Muscle of leg (tissue), 11 donors: Measurements from ENCODE around the gene IL10RB. TPM values are rescaled to one million over a fixed set of nuclear protein-coding genes. Genes with fewer than 3 reads are reported as not detected.

Experiments
- DNase-seq: peaks from one replicate; pipeline ENCODE4 v3.0.0; 2013
- H3K27ac ChIP-seq: one replicate; pipeline ENCODE4 v1.5.1; 2013; ENCODE audit warnings: mild to moderate bottlenecking, low read length, control low read depth
- H3K27me3 ChIP-seq: one replicate; pipeline ENCODE4 v1.6.1; 2013; ENCODE audit warnings: low read length; ENCODE audit not compliant: control insufficient read depth, insufficient read depth
- H3K36me3 ChIP-seq: one replicate; pipeline ENCODE4 v1.6.1; 2013; ENCODE audit warnings: low read length; ENCODE audit not compliant: control insufficient read depth, insufficient read depth
- H3K4me1 ChIP-seq: one replicate; pipeline ENCODE4 v1.6.1; 2013; ENCODE audit warnings: low read length; ENCODE audit not compliant: control insufficient read depth, insufficient read depth
- H3K4me3 ChIP-seq: one replicate; pipeline ENCODE4 v1.5.1; 2013; ENCODE audit warnings: low read length, control low read depth
- H3K9me3 ChIP-seq: replicated peaks from 2 replicates; pipeline ENCODE4 v1.6.1; 2013; ENCODE audit warnings: low read depth, low read length; ENCODE audit not compliant: control insufficient read depth
- WGBS: methylation state at CpG from one replicate; pipeline ENCODE4 v1.1.5; 2013; ENCODE audit warnings: missing lambda C conversion rate; ENCODE audit not compliant: insufficient coverage; 5-methylcytosine and 5-hydroxymethylcytosine counted together
- polyA plus RNA-seq, 8 donors: library from polyadenylated mRNA; unstranded; fragments of 120-200 nt; gene quantifications; one replicate each; pipeline versions ENCODE4 v1.2.1 to v1.2.3, GENCODE V29; 2013; ENCODE audit warnings: inconsistent platforms in 1 of 8, low replicate concordance in 1 of 8; ENCODE audit not compliant: insufficient read length in 8 of 8, insufficient read depth in 1 of 8
- total RNA-seq: library from RNA; stranded (reverse); fragments of 120-200 nt; gene quantifications from one replicate; pipeline ENCODE4 v1.2.4, GENCODE V29; 2013

The IL10RB gene
- total and polyA plus RNA-seq, 9 donors, result 13.8 to 25.9 (median 18.9) TPM

DNA sequence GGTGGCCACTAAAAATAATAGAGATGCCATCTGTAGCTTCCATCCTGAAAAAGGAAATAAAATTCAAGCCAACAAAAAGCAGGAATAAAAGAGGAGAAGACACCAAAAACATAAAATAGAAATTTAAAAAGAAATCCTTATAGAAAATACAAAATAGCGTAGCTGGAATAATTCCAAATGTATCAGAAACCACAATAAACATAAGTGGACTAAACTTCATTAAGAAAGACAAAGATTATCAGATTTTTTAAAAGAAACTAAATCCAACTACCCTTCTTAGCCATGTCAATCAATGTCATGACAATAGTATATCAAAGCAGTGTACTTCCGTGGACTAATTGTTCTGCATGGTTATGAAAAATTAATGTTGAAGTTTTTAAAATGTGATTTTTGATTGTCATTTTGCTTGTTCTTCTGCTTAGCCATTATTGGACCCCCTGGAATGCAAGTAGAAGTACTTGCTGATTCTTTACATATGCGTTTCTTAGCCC is 13.2 kb downstream of the IL10RB start:
- H3K9me3 ChIP-seq, result peaks cover 17% of the 10 kb centered on the region
- no peaks in the 10 kb centered on the region for H3K27me3 ChIP-seq
- H3K36me3 ChIP-seq, result peaks cover 37% of the 10 kb centered on the region
- no peaks in the 10 kb centered on the region for H3K4me1 ChIP-seq
- WGBS, result 100% methylated on average over 2 of the region's 3 CpGs
- no peak overlapping the region for H3K27ac ChIP-seq
- H3K4me3 ChIP-seq, result no peak overlapping the region
- no peak for DNase-seq

DNA sequence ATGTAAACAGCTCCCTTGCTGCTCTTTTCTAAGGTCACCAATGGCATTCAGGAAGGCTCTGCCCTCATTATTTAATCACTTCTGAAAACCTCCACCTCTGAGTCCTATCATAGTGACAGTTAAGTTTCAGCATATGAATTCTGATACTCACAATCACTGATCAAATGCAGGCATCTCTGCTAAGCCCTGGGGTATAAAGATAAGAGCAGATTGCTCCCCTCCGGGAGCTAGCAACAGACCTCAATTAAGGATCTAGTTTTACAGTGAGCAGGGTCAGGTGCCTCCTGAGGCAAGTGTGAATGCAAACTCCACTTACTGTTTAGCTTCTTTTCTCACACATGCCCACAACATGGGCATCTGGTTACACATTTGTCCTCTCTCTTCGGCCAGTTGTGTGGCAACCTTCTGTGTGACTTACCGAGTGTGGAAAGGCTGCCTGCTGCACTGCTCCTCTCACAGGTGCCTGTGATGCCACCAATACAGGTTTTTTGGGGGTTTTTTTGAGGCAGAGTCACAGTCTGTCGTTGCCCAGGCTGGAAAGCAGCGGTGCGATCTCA is 15.0 kb downstream of the IL10RB start:
- DNase-seq, result no peak
- H3K36me3 ChIP-seq, result peaks cover 47% of the 10 kb centered on the region

DNA sequence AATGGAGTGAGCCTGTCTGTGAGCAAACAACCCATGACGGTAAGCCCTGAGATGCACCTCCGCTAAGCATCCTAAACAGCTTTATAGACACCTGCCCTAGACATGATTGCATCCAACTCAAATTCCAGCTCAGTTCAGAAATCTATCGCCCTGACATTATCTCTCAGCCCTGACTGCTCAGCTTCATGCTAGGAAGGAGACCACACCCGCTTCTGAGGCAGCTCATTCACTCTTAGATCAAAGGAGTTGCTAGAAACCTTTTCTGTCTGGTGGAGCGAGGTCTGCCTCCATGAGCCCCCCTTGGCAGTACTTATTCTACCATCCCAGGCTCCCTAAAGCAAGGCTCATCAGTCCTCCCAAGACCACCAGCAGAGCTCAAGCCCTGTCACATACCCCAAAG is 17.0 kb downstream of the IL10RB start:
- peaks cover 52% of the 10 kb centered on the region for H3K36me3 ChIP-seq
- DNase-seq, result no peak

More for the DNA sequence above, 15.0 kb downstream of the IL10RB start:
- no peak overlapping the region for H3K4me3 ChIP-seq
- no peak overlapping the region for H3K27ac ChIP-seq
- peaks cover 6% of the 10 kb centered on the region for H3K4me1 ChIP-seq
- 96% methylated on average over 4 of the region's 6 CpGs for WGBS
- H3K9me3 ChIP-seq, result peaks cover 13% of the 10 kb centered on the region
- H3K27me3 ChIP-seq, result no peaks in the 10 kb centered on the region

DNA sequence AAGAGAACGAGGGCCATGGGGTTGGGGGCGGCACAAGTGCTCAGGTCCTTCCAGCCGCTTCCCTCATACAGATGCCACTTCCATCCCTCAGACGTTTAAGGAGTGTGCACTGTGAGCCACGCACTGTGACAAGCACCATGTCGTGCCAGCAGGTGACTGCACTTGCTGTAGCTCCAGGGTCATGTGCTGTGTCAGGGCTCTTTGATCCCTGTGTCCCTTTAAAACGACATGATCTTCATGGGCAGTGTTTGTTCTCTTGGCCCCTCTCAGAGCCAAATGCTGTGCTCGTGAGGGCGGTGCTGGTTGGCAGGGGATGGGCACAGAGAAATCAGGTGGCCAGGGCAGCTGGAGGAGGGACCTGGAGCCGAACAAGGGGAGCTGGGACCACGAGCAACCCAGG is 19.9 kb downstream of the IL10RB start:
- 76% methylated on average over 11 of the region's 11 CpGs for WGBS
- H3K27me3 ChIP-seq, result no peaks in the 10 kb centered on the region
- H3K36me3 ChIP-seq, result peaks cover 62% of the 10 kb centered on the region
- peaks cover 22% of the 10 kb centered on the region for H3K4me1 ChIP-seq
- DNase-seq, result no peak
- H3K27ac ChIP-seq, result peak overlapping the region; percentile 51
- no peaks in the 10 kb centered on the region for H3K9me3 ChIP-seq
- H3K4me3 ChIP-seq, result no peak overlapping the region

More for the DNA sequence above, 17.0 kb downstream of the IL10RB start:
- 89% methylated on average over 5 of the region's 5 CpGs for WGBS
- H3K27me3 ChIP-seq, result no peaks in the 10 kb centered on the region
- no peak overlapping the region for H3K4me3 ChIP-seq
- H3K4me1 ChIP-seq, result peaks cover 18% of the 10 kb centered on the region
- no peak overlapping the region for H3K27ac ChIP-seq
- H3K9me3 ChIP-seq, result peaks cover 13% of the 10 kb centered on the region

DNA sequence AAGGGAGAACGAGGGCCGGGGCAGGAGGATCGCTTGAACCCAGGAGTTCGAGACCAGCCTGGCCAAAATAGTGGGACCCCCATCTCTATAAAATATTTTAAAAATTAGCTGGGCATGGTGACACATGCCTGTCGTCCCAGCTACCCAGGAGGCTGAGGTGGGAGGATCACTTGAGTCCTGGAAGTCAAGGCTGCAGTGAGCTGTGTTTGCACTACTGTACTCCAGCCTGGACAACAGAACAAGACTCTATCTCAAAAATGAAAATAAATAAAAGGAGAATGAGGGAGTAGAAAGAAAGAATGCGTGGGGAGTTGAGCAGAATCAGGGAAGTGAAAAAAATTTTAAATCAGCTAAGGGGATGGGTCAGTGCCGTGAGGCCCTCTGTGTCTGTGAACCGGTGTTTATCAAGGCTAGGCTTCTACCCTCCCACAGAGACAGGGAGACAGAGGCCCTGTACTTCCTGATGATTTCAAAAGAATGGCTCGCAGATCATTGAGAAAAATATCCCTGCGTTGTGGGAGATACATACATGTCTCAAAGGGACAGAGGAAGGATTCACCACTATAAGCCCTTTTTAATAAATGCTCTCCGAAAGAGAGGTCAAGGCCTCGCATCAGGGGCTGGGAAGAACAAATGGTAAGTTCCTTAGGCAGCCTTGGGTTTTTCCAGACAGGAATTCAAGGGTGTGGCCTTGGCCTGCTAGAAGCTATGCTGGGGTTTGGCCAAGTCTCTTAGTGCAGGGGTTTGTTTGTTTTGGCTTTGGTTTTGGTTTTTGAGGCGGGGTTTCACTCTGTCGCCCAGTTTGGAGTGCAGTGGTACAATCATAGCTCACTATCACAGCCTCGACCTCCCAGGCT is 20.7 kb downstream of the IL10RB start:
- 27% methylated on average over 3 of the region's 15 CpGs for WGBS

DNA sequence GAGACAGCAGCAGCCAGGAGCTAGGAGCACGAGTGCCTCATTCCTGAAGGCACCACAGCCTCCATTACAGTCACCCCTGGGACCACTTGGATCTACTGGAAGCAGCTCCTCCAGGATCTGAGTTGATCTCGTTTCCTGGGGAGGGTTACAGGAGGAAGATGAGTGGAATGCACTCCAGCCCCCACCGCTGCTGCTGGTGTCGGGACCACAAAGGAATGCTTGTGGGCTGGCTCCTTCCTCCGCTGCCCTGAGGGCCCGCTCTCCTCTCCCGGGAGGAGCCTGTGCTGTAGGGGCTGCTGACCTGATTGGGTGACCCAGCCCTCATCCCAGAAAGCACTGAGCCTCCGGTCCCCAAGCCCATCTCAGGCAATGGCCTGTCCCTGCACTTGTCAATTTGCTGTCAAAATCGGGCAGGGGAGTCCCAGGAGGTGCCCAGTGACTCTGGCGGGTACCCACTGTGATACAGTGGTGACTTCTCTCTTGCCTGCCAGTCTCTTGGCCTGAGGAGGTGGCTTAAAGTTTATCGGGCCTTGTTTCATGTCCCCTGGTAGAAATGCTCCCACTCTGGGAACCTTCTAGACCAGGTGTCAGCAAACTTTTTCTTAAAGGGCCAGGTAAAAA is 23.1 kb downstream of the IL10RB start:
- Histone ChIP-seq H3K36me3 (peaks cover 70% of the 10 kb centered on the region), H3K4me1 (peaks cover 22% of the 10 kb centered on the region)

More for the DNA sequence above, 20.7 kb downstream of the IL10RB start:
- no peak overlapping the region for H3K4me3 ChIP-seq
- peaks cover 22% of the 10 kb centered on the region for H3K4me1 ChIP-seq
- no peaks in the 10 kb centered on the region for H3K9me3 ChIP-seq
- no peaks in the 10 kb centered on the region for H3K27me3 ChIP-seq
- H3K27ac ChIP-seq, result peak overlapping the region; percentile 72
- peaks cover 63% of the 10 kb centered on the region for H3K36me3 ChIP-seq
- DNase-seq, result peak; percentile 69

DNA sequence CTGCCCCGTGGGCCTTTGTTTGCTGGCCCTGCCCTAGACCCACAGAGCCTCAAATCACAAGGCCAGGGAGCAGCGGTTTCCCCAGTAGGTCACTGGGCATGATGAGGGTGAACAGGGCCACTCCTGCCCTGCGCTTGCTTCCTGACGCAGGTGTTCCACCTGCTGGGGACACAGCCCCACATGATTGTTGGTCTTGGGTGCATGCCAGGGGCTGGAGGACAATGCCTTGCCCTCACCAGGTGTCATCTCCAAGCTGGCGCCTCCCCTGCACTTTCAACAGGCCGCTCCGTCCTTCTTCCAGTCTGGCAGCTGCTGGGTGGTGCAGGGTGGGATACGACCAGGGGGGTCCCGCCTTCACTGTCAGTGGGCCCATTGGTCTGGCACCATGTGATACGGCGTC is 24.3 kb downstream of the IL10RB start:
- WGBS, result 97% methylated on average over 10 of the region's 11 CpGs
- Histone ChIP-seq H3K36me3 (peaks cover 63% of the 10 kb centered on the region), H3K4me1 (peaks cover 22% of the 10 kb centered on the region), H3K4me3 (no peak overlapping the region), H3K27me3 (no peaks in the 10 kb centered on the region), H3K27ac (no peak overlapping the region), H3K9me3 (no peaks in the 10 kb centered on the region)
- no peak for DNase-seq

More for the DNA sequence above, 23.1 kb downstream of the IL10RB start:
- DNase-seq, result no peak
- WGBS, result 80% methylated on average over 9 of the region's 11 CpGs
- Histone ChIP-seq H3K27ac (peak overlapping the region; percentile 75), H3K9me3 (no peaks in the 10 kb centered on the region), H3K27me3 (no peaks in the 10 kb centered on the region), H3K4me3 (no peak overlapping the region)

DNA sequence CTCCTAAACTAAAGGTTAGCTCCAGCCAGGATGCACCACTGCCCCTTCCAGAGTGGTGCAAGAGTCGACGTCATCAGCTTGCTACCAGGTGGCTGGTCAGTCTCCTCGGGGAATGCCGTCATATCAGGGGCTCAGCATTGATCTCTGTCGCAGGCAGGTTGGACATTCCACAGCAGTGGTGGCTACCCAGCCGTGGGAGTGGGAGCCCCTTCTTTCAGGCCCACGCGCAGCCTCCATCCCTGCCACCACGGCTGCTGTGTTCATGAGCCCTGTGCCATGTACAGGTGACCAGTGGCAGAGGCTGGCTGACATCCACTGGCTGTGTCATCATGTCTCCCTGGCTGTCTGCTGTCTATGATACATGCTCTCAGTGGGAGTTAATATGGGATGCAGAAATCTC is 25.5 kb downstream of the IL10RB start:
- Histone ChIP-seq H3K27me3 (no peaks in the 10 kb centered on the region), H3K27ac (no peak overlapping the region), H3K4me1 (peaks cover 11% of the 10 kb centered on the region), H3K4me3 (no peak overlapping the region), H3K36me3 (peaks cover 59% of the 10 kb centered on the region), H3K9me3 (no peaks in the 10 kb centered on the region)
- DNase-seq, result no peak
- WGBS, result 92% methylated on average over 8 of the region's 9 CpGs

DNA sequence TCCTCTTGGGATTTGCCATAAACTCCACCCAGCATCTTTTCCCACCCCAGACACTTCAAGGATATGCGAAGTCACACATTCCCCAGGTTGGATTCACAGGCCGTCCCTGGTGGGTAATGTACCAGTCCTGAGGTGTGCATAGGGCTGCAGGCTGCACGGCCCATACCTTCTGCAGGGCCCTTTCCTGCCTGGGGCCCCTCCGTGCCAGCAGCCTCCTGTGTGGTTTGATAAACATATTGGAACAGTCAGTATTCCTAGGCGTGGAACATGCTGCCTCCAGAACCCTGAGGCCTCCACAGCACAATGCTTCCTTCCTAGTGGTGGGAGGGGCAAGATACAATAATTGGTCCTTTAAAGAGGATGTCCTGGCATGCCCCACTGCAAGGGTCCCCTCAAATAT is 26.6 kb downstream of the IL10RB start:
- Histone ChIP-seq H3K27me3 (no peaks in the 10 kb centered on the region), H3K4me1 (peaks cover 4% of the 10 kb centered on the region), H3K36me3 (peaks cover 58% of the 10 kb centered on the region), H3K4me3 (no peak overlapping the region), H3K9me3 (no peaks in the 10 kb centered on the region), H3K27ac (no peak overlapping the region)
- no CpG with 5 or more reads among the region's 5 CpGs for WGBS
- DNase-seq, result no peak

DNA sequence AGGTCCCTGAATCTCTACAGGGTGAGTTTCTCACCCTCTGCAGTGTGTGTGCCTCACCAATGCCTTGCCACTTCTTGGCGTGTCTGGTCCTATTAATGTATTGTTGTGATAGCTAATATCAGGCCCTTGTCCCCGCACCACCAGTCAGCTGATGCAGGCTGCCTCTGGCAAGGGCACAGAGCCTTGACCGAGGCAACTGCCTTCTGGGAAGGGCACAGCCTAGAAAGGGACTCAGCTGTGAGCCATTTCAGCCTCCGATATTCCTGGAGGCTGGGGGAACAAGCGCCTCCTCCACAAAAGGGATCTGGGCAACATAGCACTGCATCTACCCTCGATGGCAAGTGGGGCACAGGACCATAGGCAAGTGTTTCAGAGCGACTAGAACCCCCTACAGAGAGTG is 27.0 kb downstream of the IL10RB start:
- Histone ChIP-seq H3K4me1 (peaks cover 4% of the 10 kb centered on the region), H3K9me3 (no peaks in the 10 kb centered on the region), H3K36me3 (peaks cover 54% of the 10 kb centered on the region), H3K27ac (no peak overlapping the region), H3K27me3 (no peaks in the 10 kb centered on the region), H3K4me3 (no peak overlapping the region)
- WGBS, result 83% methylated on average over 7 of the region's 7 CpGs
- no peak for DNase-seq
